ENCODE results near the gene PRKCQ. TPM values are rescaled to one million over a fixed set of nuclear protein-coding genes. Genes with fewer than 3 reads are reported as not detected.

PRKCQ gene
- total and polyA plus RNA-seq, 2 of the 8 experiments (the other 6 are each of a cell fraction or from before 2014, with no cell fraction given) = 9.1 to 22.6 TPM

DNA sequence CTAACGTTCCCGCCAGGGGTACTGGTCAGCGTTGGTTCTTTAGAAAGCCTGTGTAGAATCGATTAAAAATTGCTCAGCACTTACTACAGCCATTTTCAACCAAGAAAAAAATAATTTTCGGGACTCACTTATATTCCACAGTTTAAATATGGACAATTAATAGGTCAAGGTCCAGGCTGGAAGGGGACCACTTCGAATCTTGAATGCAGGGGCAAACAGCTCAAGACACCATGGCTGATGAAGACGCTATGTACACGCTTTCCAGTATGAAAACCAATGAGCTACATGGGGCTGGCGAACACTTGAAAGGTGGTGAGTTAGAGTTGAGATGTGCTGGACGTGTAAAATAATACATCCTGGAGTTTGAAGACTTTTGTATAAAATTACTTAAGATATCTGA is 87.2 kb downstream of the PRKCQ start:
- no peak overlapping the region for H2BK20ac ChIP-seq (ENCODE audit: low read length)
- no peaks in the 10 kb centered on the region for H3K4me1 ChIP-seq (replicated peaks in 1 of 4; ENCODE audit: control insufficient read depth in 3 of 4, insufficient read depth in 4 of 4, low read length in 3 of 4)
- no peak overlapping the region for H3K9ac ChIP-seq (replicated peaks in 1 of 4; ENCODE audit: extremely low read depth in 1 of 4, low read depth in 3 of 4, low read length in 3 of 4)
- no peak overlapping the region for H2AK5ac ChIP-seq (ENCODE audit: low read depth, low read length)
- H3K79me1 ChIP-seq (ENCODE audit: low read depth, low read length) = no peaks in the 10 kb centered on the region
- 90% methylated on average over 10 of the region's 10 CpGs; no CpG with 5 or more reads in 1 of the 2 experiments for WGBS, 2 experiments (ENCODE audit: extremely low coverage in 1 of 2, insufficient coverage in 1 of 2, insufficient read length in 1 of 2, insufficient replicate concordance in 2 of 2, low coverage in 1 of 2, low lambda C conversion rate in 2 of 2, missing lambda C conversion rate in 1 of 2)
- no peaks in the 10 kb centered on the region for H3K27me3 ChIP-seq (replicated peaks in 1 of 4; ENCODE audit: control insufficient read depth in 3 of 4, extremely low read depth in 1 of 4, insufficient read depth in 3 of 4, low read length in 3 of 4)
- H3K56ac ChIP-seq (replicated peaks; ENCODE audit: insufficient read length, low read depth, low read length) = no peak overlapping the region
- ChIA-PET POLR2A (ENCODE audit: partially characterized antibody) (no interaction called here), CTCF (ENCODE audit: partially characterized antibody) (interaction anchor here (2.0 kb wide), 1 partner anchor 9 kb away, joined by 8 read pairs; no protein-coding TSS in a partner anchor)
- no peak for DNase-seq (ENCODE audit: low read depth in 1 of 2, low spot score in 2 of 2)
- no peak overlapping the region for H4K5ac ChIP-seq (ENCODE audit: insufficient read length, low read depth, low read length)
- no peaks in the 10 kb centered on the region for H3K79me2 ChIP-seq (ENCODE audit: control insufficient read depth in 1 of 2, insufficient read depth in 2 of 2, low read length in 2 of 2)
- H2BK5ac ChIP-seq (ENCODE audit: low read depth, low read length) = no peak overlapping the region
- no peak overlapping the region for H3K4me2 ChIP-seq (ENCODE audit: insufficient read depth in 1 of 2, low read depth in 2 of 2, low read length in 2 of 2)
- no peak overlapping the region for H3K4ac ChIP-seq (replicated peaks; ENCODE audit: insufficient read length, low read depth, low read length)
- peaks cover 0 to 1% of the 10 kb centered on the region in 2 experiments for H4K20me1 ChIP-seq (replicated peaks in 1 of 2; ENCODE audit: control insufficient read depth in 1 of 2, insufficient read depth in 2 of 2, low read length in 2 of 2)
- peaks cover 0 to 11% (median 2%) of the 10 kb centered on the region in 4 experiments; a peak in 5 of 8 replicates for H3K36me3 ChIP-seq (ENCODE audit: control insufficient read depth in 2 of 4, insufficient read depth in 4 of 4, low read length in 3 of 4)
- H3K27ac ChIP-seq (ENCODE audit: low read depth, low read length) = no peak overlapping the region
- no peak overlapping the region for H2BK120ac ChIP-seq (replicated peaks; ENCODE audit: low read depth, low read length)
- H3K23me2 ChIP-seq (ENCODE audit: low read depth, low read length) = no peaks in the 10 kb centered on the region
- no peak for FAIRE-seq
- H2AFZ ChIP-seq (ENCODE audit: low read length) = no peak overlapping the region
- no peak for TF ChIP-seq ASH2L (IDR thresholded peaks at IDR 0.05; ENCODE audit: low read length)
- no peak for TF ChIP-seq EZH2 (IDR thresholded peaks at IDR 0.05; ENCODE audit: low read depth, low read length, severe bottlenecking)
- TF ChIP-seq RXRA (IDR thresholded peaks at IDR 0.05; ENCODE audit: insufficient read depth, low read depth, low read length) = no peak
- TF ChIP-seq ZNF274 (IDR thresholded peaks at IDR 0.05; ENCODE audit: borderline replicate concordance, extremely low read depth, low read length) = no peak
- TF ChIP-seq KDM4A (IDR thresholded peaks at IDR 0.05; ENCODE audit: low read depth, low read length, severe bottlenecking) = no peak
- H3K4me3 ChIP-seq (ENCODE audit: extremely low read depth in 1 of 4, insufficient read depth in 2 of 4, low read depth in 3 of 4, low read length in 4 of 4) = no peak overlapping the region
- H2BK15ac ChIP-seq (ENCODE audit: low read length) = no peak overlapping the region
- H3K18ac ChIP-seq (ENCODE audit: extremely low read depth, low read length) = no peak overlapping the region
- no peaks in the 10 kb centered on the region for H3K9me3 ChIP-seq (ENCODE audit: insufficient read depth in 2 of 2, low read depth in 1 of 2, low read length in 1 of 2)
- no peak overlapping the region for H4K8ac ChIP-seq (ENCODE audit: extremely low read depth, insufficient read depth, low read length)
- no peak overlapping the region for H3K14ac ChIP-seq (ENCODE audit: insufficient read length)
- no peak overlapping the region for H2BK12ac ChIP-seq (ENCODE audit: low read depth, low read length)
- no peak overlapping the region for H4K91ac ChIP-seq (replicated peaks; ENCODE audit: insufficient read length, low read length)
- H3K23ac ChIP-seq (ENCODE audit: insufficient read length) = no peak overlapping the region
